ENCODE measurements around the gene CD22. TPM values are rescaled to one million over a fixed set of nuclear protein-coding genes. Genes with fewer than 3 reads are reported as not detected.

The CD22 gene
- total RNA-seq, 1 experiment from 2014 or later, result not detected

DNA sequence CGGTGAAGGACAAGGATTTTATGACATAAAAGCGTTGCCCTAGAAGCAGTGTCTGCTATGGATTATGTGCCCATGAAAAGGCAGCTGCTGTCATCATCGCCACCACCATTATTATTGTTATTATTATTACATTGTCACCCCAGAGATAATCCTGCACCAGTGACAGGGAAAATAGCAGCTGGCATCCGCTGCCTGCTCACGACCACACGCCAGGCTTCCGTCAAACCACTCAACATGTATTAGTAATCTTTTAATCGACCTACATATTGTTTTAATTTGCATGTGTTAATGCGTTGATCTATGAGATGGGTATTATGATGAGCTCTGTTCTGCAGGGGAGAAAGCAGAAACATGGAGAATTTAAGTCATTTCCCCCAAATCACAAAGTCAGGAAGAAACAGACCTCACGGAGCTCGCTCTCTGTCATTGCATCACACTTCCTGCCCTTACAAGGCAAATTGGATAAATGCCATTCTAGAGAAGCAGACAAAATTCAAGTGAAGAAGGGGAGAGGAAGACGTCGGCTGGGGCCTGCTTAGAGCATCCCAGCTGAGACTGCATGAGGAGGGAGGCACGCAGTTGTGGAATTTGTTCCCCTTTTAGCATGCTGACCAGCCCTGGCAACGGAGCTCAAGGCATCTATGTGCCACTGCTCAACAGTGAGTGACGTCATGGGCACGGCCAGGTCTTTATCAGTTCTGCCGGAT, 29.0 kb downstream of the CD22 start, which contains the start of gene FFAR3:
Gene FFAR3 (plus strand): TSS at position 594 of the 707 bp plus-strand sequence. CDS start 431 bp downstream, outside the sequence.
- no peak within 1 kb of the TSS for H3K4me3 Mint-ChIP-seq
- H3K79me1 ChIP-seq (ENCODE audit: insufficient read depth, low read depth, low read length, poor library complexity, severe bottlenecking), result no peaks in the 10 kb centered on the region
- H3K9me3 Mint-ChIP-seq, result no peaks in the 10 kb centered on the region
- H2BK12ac ChIP-seq (ENCODE audit: insufficient read length, low read depth, low read length), result no peak within 1 kb of the TSS
- DNase-seq, result no peak
- TF ChIP-seq, protein P1, sequence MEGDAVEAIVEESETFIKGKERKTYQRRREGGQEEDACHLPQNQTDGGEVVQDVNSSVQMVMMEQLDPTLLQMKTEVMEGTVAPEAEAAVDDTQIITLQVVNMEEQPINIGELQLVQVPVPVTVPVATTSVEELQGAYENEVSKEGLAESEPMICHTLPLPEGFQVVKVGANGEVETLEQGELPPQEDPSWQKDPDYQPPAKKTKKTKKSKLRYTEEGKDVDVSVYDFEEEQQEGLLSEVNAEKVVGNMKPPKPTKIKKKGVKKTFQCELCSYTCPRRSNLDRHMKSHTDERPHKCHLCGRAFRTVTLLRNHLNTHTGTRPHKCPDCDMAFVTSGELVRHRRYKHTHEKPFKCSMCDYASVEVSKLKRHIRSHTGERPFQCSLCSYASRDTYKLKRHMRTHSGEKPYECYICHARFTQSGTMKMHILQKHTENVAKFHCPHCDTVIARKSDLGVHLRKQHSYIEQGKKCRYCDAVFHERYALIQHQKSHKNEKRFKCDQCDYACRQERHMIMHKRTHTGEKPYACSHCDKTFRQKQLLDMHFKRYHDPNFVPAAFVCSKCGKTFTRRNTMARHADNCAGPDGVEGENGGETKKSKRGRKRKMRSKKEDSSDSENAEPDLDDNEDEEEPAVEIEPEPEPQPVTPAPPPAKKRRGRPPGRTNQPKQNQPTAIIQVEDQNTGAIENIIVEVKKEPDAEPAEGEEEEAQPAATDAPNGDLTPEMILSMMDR (conservative IDR thresholded peaks at IDR 0.05), result no peak
- H3K4ac ChIP-seq (ENCODE audit: low read depth, low read length), result no peak within 1 kb of the TSS
- H3K23me2 ChIP-seq (ENCODE audit: insufficient read length, low read depth, low read length, poor library complexity, severe bottlenecking), result no peaks in the 10 kb centered on the region
- H3K14ac ChIP-seq (ENCODE audit: insufficient read depth, low read length), result no peak within 1 kb of the TSS
- H3K27me3 ChIP-seq (ENCODE audit: insufficient read depth, low read length), result no peaks in the 10 kb centered on the region
- no peak within 1 kb of the TSS for H2BK15ac ChIP-seq (ENCODE audit: low read depth, low read length)
- H3K9ac ChIP-seq (ENCODE audit: extremely low read depth, insufficient read length, low read length), result no peak within 1 kb of the TSS
- H3K4me2 ChIP-seq (ENCODE audit: insufficient read depth, insufficient read length, low read length), result no peak within 1 kb of the TSS
- no peaks in the 10 kb centered on the region for H3K79me2 ChIP-seq (ENCODE audit: insufficient read depth, low read length)
- H4K5ac ChIP-seq (ENCODE audit: insufficient read length, low read depth, low read length), result no peak within 1 kb of the TSS
- H2BK5ac ChIP-seq (ENCODE audit: insufficient read length, low read length), result no peak within 1 kb of the TSS
- no peak within 1 kb of the TSS for H2BK120ac ChIP-seq (ENCODE audit: low read depth, low read length, poor library complexity, severe bottlenecking)
- no peak within 1 kb of the TSS for H3K27ac ChIP-seq (ENCODE audit: insufficient read length, low read depth, low read length)
- H3K9me3 ChIP-seq (ENCODE audit: control insufficient read depth, low read depth, low read length), result no peaks in the 10 kb centered on the region
- no peak within 1 kb of the TSS for H2AK5ac ChIP-seq (ENCODE audit: insufficient read length, low read length)
- H3K36me3 Mint-ChIP-seq (ENCODE audit: insufficient read depth in 1 of 3, low read depth in 3 of 3), result no peaks in the 10 kb centered on the region
- H3K4me1 Mint-ChIP-seq, result peaks cover 3 to 5% of the 10 kb centered on the region in 2 experiments; a peak in 3 of 4 replicates
- WGBS (ENCODE audit: extremely low coverage, insufficient read length, low lambda C conversion rate), result no CpG with 5 or more reads among the region's 18 CpGs
- no peak within 1 kb of the TSS for H3K18ac ChIP-seq (ENCODE audit: insufficient read length, low read depth, low read length)
- no peak within 1 kb of the TSS for H2AFZ ChIP-seq (ENCODE audit: low read length)
- H3K27me3 Mint-ChIP-seq (ENCODE audit: low read depth), result no peaks in the 10 kb centered on the region; the same call in none of the 2 replicates
- peaks cover 4% of the 10 kb centered on the region for H4K20me1 ChIP-seq (ENCODE audit: control insufficient read depth, insufficient read depth, insufficient read length)
- H3K4me1 ChIP-seq (ENCODE audit: insufficient read depth, low read length), result no peaks in the 10 kb centered on the region
- H3K56ac ChIP-seq (ENCODE audit: insufficient read length, low read depth, low read length), result no peak within 1 kb of the TSS
- no peak within 1 kb of the TSS for H4K8ac ChIP-seq (replicated peaks; ENCODE audit: insufficient read length, low read depth, low read length)
- H4K91ac ChIP-seq (ENCODE audit: insufficient read length, low read depth, low read length), result no peak within 1 kb of the TSS
- no peak within 1 kb of the TSS for H3K23ac ChIP-seq (ENCODE audit: insufficient read length, low read depth, low read length)
- no peak within 1 kb of the TSS for H3T11ph ChIP-seq (ENCODE audit: low read length)
- H3K27ac Mint-ChIP-seq, result no peak within 1 kb of the TSS
- no peak within 1 kb of the TSS for H2BK20ac ChIP-seq (ENCODE audit: low read depth, low read length, poor library complexity, severe bottlenecking)

All from H9 (cell line).